ENCODE results near the gene NR5A1.

DNA sequence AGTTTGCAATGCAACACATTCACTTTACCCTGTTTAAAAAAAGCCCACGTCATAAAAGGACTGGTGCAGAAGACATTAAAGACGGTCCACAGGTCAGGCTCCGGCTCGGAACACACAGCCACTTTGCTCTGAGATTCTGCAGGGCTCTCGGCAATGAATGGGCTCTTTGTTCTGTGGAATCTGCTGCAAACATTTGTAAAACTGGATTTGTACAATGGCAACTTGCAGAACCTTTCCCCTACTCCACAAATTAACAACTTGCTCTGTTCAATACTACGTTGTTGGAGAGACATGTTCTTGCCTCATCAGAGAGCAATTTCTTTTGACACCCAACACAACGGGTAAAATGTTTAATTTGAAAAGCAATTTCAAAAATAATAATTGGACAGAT is 13.0 kb upstream of the NR5A1 start:
- TF ChIP-seq CTCF (CRISPR knock-in tag; IDR thresholded peaks at IDR 0.05) (no peak), LBX2 (CRISPR knock-in tag; IDR thresholded peaks at IDR 0.05; ENCODE audit: borderline replicate concordance) (no peak), NR3C1 (CRISPR knock-in tag; IDR thresholded peaks at IDR 0.05) (no peak), HNRNPUL1 (IDR thresholded peaks at IDR 0.05; ENCODE audit: low read depth, low read length) (no peak), ZNF883 (CRISPR knock-in tag; IDR thresholded peaks at IDR 0.05; ENCODE audit: not compliant biosample characterization) (no peak)
- TF ChIP-seq, protein P1, sequence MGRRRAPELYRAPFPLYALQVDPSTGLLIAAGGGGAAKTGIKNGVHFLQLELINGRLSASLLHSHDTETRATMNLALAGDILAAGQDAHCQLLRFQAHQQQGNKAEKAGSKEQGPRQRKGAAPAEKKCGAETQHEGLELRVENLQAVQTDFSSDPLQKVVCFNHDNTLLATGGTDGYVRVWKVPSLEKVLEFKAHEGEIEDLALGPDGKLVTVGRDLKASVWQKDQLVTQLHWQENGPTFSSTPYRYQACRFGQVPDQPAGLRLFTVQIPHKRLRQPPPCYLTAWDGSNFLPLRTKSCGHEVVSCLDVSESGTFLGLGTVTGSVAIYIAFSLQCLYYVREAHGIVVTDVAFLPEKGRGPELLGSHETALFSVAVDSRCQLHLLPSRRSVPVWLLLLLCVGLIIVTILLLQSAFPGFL (CRISPR knock-in tag; IDR thresholded peaks at IDR 0.05): no peak
